ENCODE data around the gene VSIG1. TPM values are rescaled to one million over a fixed set of nuclear protein-coding genes. Genes with fewer than 3 reads are reported as not detected.

The VSIG1 gene
- total and polyA plus RNA-seq, 2 experiments from 2014 or later = 1.2 to 1.7 TPM

GRCh38 chrX:108018656-108019381, 26.0 kb upstream of the VSIG1 start:
- no peak overlapping the region for H3K4me2 ChIP-seq
- no peak for ATAC-seq

More at GRCh38 chrX:108018656-108019381, 26.0 kb upstream of the VSIG1 start:
- Mint-ChIP-seq H3K27ac (no peak overlapping the region), H3K4me1 (no peaks in the 10 kb centered on the region), H3K9me3 (peaks cover 3% of the 10 kb centered on the region; the same call in 1 of the 3 replicates), H3K27me3 (ENCODE audit: insufficient read depth, low read depth, poor library complexity) (peaks cover 3% of the 10 kb centered on the region), H3K4me3 (no peak overlapping the region), H3K36me3 (ENCODE audit: low read depth) (no peaks in the 10 kb centered on the region)
- H3K4me1 ChIP-seq (ENCODE audit: insufficient read depth) = no peaks in the 10 kb centered on the region
- H3K79me2 ChIP-seq (replicated peaks; ENCODE audit: insufficient read depth) = no peaks in the 10 kb centered on the region
- H3K36me3 ChIP-seq (ENCODE audit: insufficient read depth) = no peaks in the 10 kb centered on the region
- DNase-seq (ENCODE audit: low spot score) = no peak
- TF ChIP-seq EZH2 (IDR thresholded peaks at IDR 0.05; ENCODE audit: low read depth, unreplicated experiment) (no peak), STAT1 (IDR thresholded peaks at IDR 0.05; ENCODE audit: unreplicated experiment) (no peak), EZH2phosphoT487 (IDR thresholded peaks at IDR 0.05; ENCODE audit: unreplicated experiment) (no peak), ZNF114 (CRISPR knock-in tag; IDR thresholded peaks at IDR 0.05) (no peak), JUNB (IDR thresholded peaks at IDR 0.05; ENCODE audit: unreplicated experiment) (no peak), NANOG (IDR thresholded peaks at IDR 0.05; ENCODE audit: borderline replicate concordance) (no peak), ZNF462 (CRISPR knock-in tag; IDR thresholded peaks at IDR 0.05) (no peak), ZNF331 (CRISPR knock-in tag; IDR thresholded peaks at IDR 0.05; ENCODE audit: low read depth) (no peak), CREB1 (CRISPR knock-in tag; IDR thresholded peaks at IDR 0.05; ENCODE audit: low read depth) (no peak), REST (IDR thresholded peaks at IDR 0.05; ENCODE audit: unreplicated experiment) (no peak), POLR2AphosphoS5 (IDR thresholded peaks at IDR 0.05; ENCODE audit: low read depth) (no peak), CTCF (conservative IDR thresholded peaks at IDR 0.05; ENCODE audit: low read depth in 2 of 2) (no peak), ETS1 (IDR thresholded peaks at IDR 0.05) (no peak)
- H4K20me1 ChIP-seq (replicated peaks; ENCODE audit: insufficient read depth) = no peaks in the 10 kb centered on the region
- H3K27ac ChIP-seq (ENCODE audit: low read depth) = no peak overlapping the region
- H3K27me3 ChIP-seq (ENCODE audit: insufficient read depth) = no peaks in the 10 kb centered on the region
- no peak overlapping the region for H2AFZ ChIP-seq
- no peak overlapping the region for H3K4me3 ChIP-seq
- no peaks in the 10 kb centered on the region for H3F3A ChIP-seq (replicated peaks; ENCODE audit: low read depth)
- H3K9me2 ChIP-seq (ENCODE audit: insufficient read depth) = no peaks in the 10 kb centered on the region
